ENCODE results near the gene RIC1.
A peak's percentile ranks its signal among the peaks of the same experiment; 100 is the strongest.

RIC1 gene

DNA sequence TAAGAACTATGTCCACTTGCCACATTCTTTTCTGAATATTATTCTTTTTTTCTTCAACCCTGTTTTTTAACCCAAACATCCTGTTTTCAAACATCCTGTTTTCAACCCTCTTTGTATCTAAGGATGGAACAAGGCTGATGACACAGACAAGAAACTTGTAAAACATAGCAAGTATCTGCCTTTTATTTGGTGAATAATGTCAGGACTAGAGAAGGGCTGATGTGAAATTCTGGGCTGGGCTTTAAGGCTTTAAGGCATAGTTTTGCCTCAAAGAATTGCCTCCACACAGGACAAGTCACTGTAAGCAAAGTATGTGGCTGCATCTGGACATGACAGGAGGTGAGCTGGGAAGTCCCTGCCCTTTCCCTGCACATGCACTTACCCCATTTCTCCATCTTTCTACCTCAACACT lies 42.5 kb upstream of the RIC1 start:
- Histone ChIP-seq H3K9ac (no peak overlapping the region), H3K27ac (0 out of 2 replicates have a peak overlapping the region, but pooled peaks have one; percentile 21), H4K20me1 (ENCODE audit: insufficient read depth) (no peaks in the 10 kb centered on the region), H3K4me2 (peak overlapping the region; percentile 33), H3K27me3 (ENCODE audit: insufficient read depth, low read depth) (no peaks in the 10 kb centered on the region), H3K4me1 (ENCODE audit: low read depth, poor library complexity, severe bottlenecking) (peaks cover 58% of the 10 kb centered on the region), H2AFZ (ENCODE audit: low read depth) (no peak overlapping the region), H3K36me3 (ENCODE audit: insufficient read depth) (no peaks in the 10 kb centered on the region), H3K79me2 (ENCODE audit: insufficient read depth, low read depth) (no peaks in the 10 kb centered on the region), H3K4me3 (IDR thresholded peaks at IDR 0.05; ENCODE audit: insufficient read depth, low read depth, low read length) (no peak overlapping the region)
- TF ChIP-seq, protein P1, sequence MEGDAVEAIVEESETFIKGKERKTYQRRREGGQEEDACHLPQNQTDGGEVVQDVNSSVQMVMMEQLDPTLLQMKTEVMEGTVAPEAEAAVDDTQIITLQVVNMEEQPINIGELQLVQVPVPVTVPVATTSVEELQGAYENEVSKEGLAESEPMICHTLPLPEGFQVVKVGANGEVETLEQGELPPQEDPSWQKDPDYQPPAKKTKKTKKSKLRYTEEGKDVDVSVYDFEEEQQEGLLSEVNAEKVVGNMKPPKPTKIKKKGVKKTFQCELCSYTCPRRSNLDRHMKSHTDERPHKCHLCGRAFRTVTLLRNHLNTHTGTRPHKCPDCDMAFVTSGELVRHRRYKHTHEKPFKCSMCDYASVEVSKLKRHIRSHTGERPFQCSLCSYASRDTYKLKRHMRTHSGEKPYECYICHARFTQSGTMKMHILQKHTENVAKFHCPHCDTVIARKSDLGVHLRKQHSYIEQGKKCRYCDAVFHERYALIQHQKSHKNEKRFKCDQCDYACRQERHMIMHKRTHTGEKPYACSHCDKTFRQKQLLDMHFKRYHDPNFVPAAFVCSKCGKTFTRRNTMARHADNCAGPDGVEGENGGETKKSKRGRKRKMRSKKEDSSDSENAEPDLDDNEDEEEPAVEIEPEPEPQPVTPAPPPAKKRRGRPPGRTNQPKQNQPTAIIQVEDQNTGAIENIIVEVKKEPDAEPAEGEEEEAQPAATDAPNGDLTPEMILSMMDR (conservative IDR thresholded peaks at IDR 0.05; ENCODE audit: low read depth, low read length), result no peak

DNA sequence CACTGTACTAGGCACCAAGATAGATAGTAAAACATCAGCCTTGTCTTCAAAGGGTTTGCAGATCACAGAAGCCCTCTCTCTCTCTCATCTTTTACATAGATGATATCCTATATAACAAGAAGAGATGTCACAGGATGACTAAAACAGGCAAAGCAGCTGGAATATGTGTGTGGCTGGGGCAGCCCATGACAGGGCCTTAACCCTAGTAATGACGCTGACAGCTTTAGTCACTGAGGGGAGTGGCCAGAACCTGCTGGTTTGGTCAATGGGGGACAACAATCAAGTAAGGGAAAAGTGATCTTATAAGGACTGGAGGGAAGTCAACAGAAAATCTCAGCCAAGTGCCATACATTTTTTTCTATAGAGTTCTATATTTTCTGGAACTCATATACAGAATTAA lies 41.9 kb upstream of the RIC1 start:
- Histone ChIP-seq H3K4me3 (IDR thresholded peaks at IDR 0.05; ENCODE audit: insufficient read depth, low read depth, low read length) (no peak overlapping the region), H3K27me3 (ENCODE audit: insufficient read depth, low read depth) (no peaks in the 10 kb centered on the region), H3K36me3 (ENCODE audit: insufficient read depth) (no peaks in the 10 kb centered on the region), H3K27ac (no peak overlapping the region; the same call in 1 of the 2 replicates), H3K79me2 (ENCODE audit: insufficient read depth, low read depth) (no peaks in the 10 kb centered on the region), H3K4me2 (peak overlapping the region; percentile 33), H3K4me1 (ENCODE audit: low read depth, poor library complexity, severe bottlenecking) (peaks cover 61% of the 10 kb centered on the region), H4K20me1 (ENCODE audit: insufficient read depth) (no peaks in the 10 kb centered on the region), H3K9ac (no peak overlapping the region), H2AFZ (ENCODE audit: low read depth) (no peak overlapping the region)
- TF ChIP-seq, protein P1 (conservative IDR thresholded peaks at IDR 0.05; ENCODE audit: low read depth, low read length), result no peak

DNA sequence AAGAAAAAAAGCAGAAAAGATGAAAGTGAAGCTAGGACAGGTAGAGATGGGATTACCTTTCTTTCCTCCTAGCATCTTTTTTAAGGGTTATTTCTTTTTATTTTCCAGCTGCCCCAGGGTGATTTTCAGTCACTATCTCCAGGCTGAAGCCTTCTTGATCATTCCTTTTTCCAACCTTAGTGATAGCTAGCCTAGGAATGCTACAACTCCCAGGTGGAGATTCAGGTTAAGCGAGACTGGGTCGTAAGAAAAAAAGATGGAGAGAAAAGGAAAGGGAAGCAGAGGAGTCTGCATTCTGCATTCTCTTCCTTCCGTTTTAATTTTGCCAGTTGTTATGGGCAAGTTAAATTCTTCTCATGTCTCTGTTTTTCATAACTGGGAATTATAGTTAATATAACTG lies 36.7 kb upstream of the RIC1 start:
- H3K4me2 ChIP-seq, result no peak overlapping the region
- H2AFZ ChIP-seq (ENCODE audit: low read depth), result no peak overlapping the region
- no peaks in the 10 kb centered on the region for H4K20me1 ChIP-seq (ENCODE audit: insufficient read depth)
- H3K27ac ChIP-seq, result no peak overlapping the region
- no peak overlapping the region for H3K4me3 ChIP-seq (IDR thresholded peaks at IDR 0.05; ENCODE audit: insufficient read depth, low read depth, low read length)
- TF ChIP-seq, protein P1 (conservative IDR thresholded peaks at IDR 0.05; ENCODE audit: low read depth, low read length), result no peak
- H3K4me1 ChIP-seq (ENCODE audit: low read depth, poor library complexity, severe bottlenecking), result peaks cover 65% of the 10 kb centered on the region
- no peaks in the 10 kb centered on the region for H3K36me3 ChIP-seq (ENCODE audit: insufficient read depth)
- H3K9ac ChIP-seq, result no peak overlapping the region
- H3K27me3 ChIP-seq (ENCODE audit: insufficient read depth, low read depth), result no peaks in the 10 kb centered on the region
- H3K79me2 ChIP-seq (ENCODE audit: insufficient read depth, low read depth), result no peaks in the 10 kb centered on the region

DNA sequence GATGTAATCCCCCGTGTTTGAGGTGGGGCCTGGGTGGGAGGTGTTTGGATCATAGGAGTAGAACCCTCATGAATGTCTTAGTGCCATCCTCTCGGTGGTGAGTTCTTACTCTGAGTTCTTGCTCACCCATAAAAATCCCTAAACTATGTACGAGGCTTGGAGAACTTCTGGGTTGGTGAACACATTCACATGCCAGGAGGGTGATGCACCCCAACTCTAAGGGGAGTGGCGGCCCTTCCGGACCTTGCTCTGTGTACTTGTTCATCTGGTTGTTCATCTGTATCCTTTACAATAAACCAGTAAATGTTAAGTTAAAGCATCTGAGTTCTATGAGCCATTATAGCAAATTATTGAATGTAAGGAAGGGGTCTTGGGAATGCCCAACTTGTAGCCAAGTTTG lies 36.0 kb upstream of the RIC1 start:
- no peak overlapping the region for H3K9ac ChIP-seq
- no peaks in the 10 kb centered on the region for H3K27me3 ChIP-seq (ENCODE audit: insufficient read depth, low read depth)
- H4K20me1 ChIP-seq (ENCODE audit: insufficient read depth), result no peaks in the 10 kb centered on the region
- H3K27ac ChIP-seq, result no peak overlapping the region
- no peaks in the 10 kb centered on the region for H3K36me3 ChIP-seq (ENCODE audit: insufficient read depth)
- H3K4me3 ChIP-seq (IDR thresholded peaks at IDR 0.05; ENCODE audit: insufficient read depth, low read depth, low read length), result no peak overlapping the region
- H3K4me1 ChIP-seq (ENCODE audit: low read depth, poor library complexity, severe bottlenecking), result peaks cover 60% of the 10 kb centered on the region
- peak overlapping the region; percentile 52 for H3K4me2 ChIP-seq
- H3K79me2 ChIP-seq (ENCODE audit: insufficient read depth, low read depth), result no peaks in the 10 kb centered on the region
- H2AFZ ChIP-seq (ENCODE audit: low read depth), result no peak overlapping the region
- TF ChIP-seq, protein P1 (conservative IDR thresholded peaks at IDR 0.05; ENCODE audit: low read depth, low read length), result no peak

Data from KMS-11 (cell line).